ENCODE results near the gene SZT2. TPM values are rescaled to one million over a fixed set of nuclear protein-coding genes. Genes with fewer than 3 reads are reported as not detected.
A peak's percentile ranks its signal among the peaks of the same experiment; 100 is the strongest.
"Not testable (repeated sequence)": the region's sequence is repeated elsewhere in the genome, so short reads cannot be mapped to it uniquely, and the experiment has no call there.

SZT2 gene
- total RNA-seq, 1 donor: 35.4 TPM

- no peak overlapping the region for H3K4me3 ChIP-seq (ENCODE audit: low read depth, low read length)
- no peak for DNase-seq (ENCODE audit: low read depth)
- TF ChIP-seq, protein P1, sequence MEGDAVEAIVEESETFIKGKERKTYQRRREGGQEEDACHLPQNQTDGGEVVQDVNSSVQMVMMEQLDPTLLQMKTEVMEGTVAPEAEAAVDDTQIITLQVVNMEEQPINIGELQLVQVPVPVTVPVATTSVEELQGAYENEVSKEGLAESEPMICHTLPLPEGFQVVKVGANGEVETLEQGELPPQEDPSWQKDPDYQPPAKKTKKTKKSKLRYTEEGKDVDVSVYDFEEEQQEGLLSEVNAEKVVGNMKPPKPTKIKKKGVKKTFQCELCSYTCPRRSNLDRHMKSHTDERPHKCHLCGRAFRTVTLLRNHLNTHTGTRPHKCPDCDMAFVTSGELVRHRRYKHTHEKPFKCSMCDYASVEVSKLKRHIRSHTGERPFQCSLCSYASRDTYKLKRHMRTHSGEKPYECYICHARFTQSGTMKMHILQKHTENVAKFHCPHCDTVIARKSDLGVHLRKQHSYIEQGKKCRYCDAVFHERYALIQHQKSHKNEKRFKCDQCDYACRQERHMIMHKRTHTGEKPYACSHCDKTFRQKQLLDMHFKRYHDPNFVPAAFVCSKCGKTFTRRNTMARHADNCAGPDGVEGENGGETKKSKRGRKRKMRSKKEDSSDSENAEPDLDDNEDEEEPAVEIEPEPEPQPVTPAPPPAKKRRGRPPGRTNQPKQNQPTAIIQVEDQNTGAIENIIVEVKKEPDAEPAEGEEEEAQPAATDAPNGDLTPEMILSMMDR (IDR thresholded peaks at IDR 0.05; ENCODE audit: insufficient read depth, low read length): no peak
Measured at GRCh38 chr1:43398227-43398626, 8.5 kb downstream of the SZT2 start.

DNA sequence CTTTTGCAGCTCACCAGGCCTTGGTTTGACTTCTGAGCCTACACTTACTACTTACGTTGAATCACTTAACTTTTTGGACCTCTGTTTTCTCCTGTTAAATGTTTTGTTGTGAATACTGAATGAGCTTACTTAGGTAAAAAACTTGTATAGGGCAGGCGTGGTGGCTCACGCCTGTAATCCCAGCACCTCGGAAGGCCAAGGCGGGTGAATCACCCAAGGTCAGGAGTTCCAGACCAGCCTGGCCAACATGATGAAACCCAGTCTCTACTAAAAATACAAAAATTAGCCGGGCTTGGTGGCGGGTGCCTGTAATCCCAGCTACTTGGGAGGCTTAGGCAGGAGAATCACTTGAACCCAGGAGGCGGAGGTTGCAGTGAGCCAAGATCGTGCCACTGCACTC is 10.7 kb downstream of the SZT2 start:
- H3K4me3 ChIP-seq (ENCODE audit: low read depth, low read length); DNase-seq (ENCODE audit: low read depth): not testable (repeated sequence)

GRCh38 chr1:43402089-43402865 is 12.6 kb downstream of the SZT2 start:
- DNase-seq (ENCODE audit: low read depth): no peak
- TF ChIP-seq, protein P1 (IDR thresholded peaks at IDR 0.05; ENCODE audit: insufficient read depth, low read length): no peak
- no peak overlapping the region for H3K4me3 ChIP-seq (ENCODE audit: low read depth, low read length)

DNA sequence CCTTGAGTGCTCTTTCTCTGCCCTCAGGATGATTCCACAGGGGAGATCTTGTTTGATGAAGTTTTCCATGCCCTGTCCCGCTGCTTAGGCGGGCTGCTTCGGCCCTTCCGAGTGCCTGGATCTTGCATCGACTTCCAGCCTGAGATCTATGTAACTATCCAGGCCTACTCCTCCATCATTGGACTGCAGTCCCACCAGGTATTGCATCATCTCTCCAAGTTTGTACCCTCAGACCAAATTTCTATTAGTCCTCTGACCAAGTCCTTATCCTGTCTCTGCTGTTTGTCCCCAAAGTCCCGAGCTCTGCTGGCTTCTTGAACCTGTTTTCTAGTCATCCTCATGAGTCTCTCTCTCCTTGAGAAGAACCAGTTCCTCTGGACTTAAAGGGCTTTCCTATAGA is 14.7 kb downstream of the SZT2 start:
- DNase-seq (ENCODE audit: low read depth): no peak
- TF ChIP-seq, protein P1 (IDR thresholded peaks at IDR 0.05; ENCODE audit: insufficient read depth, low read length): no peak
- H3K4me3 ChIP-seq (ENCODE audit: low read depth, low read length): no peak overlapping the region

DNA sequence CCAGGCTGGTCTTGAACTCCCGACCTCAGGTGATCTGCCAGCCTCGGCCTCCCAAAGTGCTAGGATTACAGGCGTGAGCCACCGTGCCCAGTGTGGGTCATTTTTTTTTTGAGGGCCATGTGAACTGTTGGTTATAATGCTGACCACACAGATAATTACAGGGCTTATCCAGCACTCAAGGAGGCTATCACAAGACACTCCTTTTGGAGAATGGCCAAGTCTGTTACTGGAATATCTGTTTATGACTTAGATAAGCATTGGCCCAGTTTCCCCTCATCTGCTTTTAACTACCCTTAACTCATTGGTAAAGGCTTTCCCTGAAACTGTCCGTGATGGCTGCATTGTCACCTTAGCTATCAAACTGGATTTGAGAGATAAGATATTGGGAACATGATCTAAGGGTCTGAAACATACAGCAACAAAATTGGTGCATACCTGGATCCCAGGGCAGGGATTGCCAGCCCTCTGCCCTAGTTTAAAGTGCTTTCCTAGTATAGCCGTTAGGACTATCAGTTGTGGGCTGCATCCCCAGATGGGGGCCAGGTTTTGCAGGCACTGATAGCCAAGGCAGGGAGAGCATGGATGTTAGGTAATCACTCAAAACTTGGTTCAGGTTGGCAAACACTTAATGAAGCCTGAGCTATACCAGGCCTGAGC is 15.6 kb downstream of the SZT2 start:
- no peak overlapping the region for H3K4me3 ChIP-seq (ENCODE audit: low read depth, low read length)
- DNase-seq (ENCODE audit: low read depth): peak; percentile 50
- TF ChIP-seq, protein P1 (IDR thresholded peaks at IDR 0.05; ENCODE audit: insufficient read depth, low read length): no peak

DNA sequence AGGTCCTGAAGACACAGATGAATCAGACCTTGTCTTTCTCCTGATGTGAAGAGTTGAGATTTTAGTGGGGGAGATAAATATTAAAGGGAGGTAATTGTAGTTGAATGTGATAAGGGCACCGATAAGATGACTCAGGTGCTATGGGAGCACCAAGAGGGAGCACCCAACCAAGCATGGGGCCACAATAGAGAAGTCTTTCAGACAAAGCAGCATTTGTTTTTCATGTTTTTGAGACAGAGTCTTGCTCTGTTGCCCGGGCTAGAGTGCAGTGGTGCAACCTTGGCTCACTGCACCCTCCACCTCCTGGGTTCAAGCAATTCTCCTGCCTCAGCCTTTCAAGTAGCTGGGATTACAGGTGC is 16.2 kb downstream of the SZT2 start:
- TF ChIP-seq, protein P1 (IDR thresholded peaks at IDR 0.05; ENCODE audit: insufficient read depth, low read length): no peak
- no peak for DNase-seq (ENCODE audit: low read depth)
- H3K4me3 ChIP-seq (ENCODE audit: low read depth, low read length): no peak overlapping the region

GRCh38 chr1:43410571-43410970 is 20.9 kb downstream of the SZT2 start:
- no peak overlapping the region for H3K4me3 ChIP-seq (ENCODE audit: low read depth, low read length)
- no peak for DNase-seq (ENCODE audit: low read depth)
- TF ChIP-seq, protein P1 (IDR thresholded peaks at IDR 0.05; ENCODE audit: insufficient read depth, low read length): no peak

DNA sequence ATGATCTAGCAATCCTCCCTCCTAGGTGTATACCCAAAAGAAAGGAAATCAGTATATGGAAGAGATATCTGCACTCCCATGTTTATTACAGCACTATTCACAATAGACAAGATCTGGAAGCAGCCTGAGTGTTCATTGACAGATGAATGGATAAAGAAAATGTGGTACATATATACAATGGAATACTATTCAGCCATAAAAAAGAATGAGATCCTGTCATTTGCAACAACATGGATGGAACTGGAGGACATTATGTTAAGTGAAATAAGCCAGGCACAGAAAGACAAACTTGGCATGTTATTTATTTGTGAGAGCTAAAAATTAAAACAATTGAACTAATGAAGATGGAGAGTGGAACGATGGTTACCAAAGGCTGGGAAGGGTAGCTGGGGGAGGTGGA is 23.7 kb downstream of the SZT2 start:
- DNase-seq (ENCODE audit: low read depth); H3K4me3 ChIP-seq (ENCODE audit: low read depth, low read length): not testable (repeated sequence)

Measured in fibroblast of the aortic adventitia (primary cell).